ENCODE results near the gene CRABP1. TPM values are rescaled to one million over a fixed set of nuclear protein-coding genes. Genes with fewer than 3 reads are reported as not detected.

CRABP1 gene
- total and polyA plus RNA-seq, 2 experiments from 2014 or later = 8.7 to 28.2 TPM

DNA sequence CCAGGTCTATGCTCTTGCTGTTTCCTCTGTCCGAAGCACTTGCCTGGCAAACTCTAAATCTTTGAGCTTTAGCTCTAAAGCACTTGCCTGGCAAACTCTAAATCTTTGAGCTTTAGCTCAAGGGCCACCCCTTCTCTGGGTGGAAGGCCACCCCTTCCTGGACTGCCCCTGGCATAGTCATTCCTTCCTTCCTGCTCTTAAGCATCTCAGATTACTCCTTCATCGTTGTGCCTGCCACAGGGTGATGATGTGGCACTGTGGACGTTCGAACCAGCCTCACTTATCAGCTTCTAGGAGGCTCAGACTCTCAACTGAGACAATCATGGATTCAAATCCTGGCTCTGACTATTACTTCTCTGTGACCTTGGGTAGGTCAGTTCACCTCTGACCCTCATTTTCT lies 10.5 kb upstream of the CRABP1 start:
- TF ChIP-seq, protein P1, sequence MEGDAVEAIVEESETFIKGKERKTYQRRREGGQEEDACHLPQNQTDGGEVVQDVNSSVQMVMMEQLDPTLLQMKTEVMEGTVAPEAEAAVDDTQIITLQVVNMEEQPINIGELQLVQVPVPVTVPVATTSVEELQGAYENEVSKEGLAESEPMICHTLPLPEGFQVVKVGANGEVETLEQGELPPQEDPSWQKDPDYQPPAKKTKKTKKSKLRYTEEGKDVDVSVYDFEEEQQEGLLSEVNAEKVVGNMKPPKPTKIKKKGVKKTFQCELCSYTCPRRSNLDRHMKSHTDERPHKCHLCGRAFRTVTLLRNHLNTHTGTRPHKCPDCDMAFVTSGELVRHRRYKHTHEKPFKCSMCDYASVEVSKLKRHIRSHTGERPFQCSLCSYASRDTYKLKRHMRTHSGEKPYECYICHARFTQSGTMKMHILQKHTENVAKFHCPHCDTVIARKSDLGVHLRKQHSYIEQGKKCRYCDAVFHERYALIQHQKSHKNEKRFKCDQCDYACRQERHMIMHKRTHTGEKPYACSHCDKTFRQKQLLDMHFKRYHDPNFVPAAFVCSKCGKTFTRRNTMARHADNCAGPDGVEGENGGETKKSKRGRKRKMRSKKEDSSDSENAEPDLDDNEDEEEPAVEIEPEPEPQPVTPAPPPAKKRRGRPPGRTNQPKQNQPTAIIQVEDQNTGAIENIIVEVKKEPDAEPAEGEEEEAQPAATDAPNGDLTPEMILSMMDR (IDR thresholded peaks at IDR 0.05; ENCODE audit: low read depth, low read length) = no peak

DNA sequence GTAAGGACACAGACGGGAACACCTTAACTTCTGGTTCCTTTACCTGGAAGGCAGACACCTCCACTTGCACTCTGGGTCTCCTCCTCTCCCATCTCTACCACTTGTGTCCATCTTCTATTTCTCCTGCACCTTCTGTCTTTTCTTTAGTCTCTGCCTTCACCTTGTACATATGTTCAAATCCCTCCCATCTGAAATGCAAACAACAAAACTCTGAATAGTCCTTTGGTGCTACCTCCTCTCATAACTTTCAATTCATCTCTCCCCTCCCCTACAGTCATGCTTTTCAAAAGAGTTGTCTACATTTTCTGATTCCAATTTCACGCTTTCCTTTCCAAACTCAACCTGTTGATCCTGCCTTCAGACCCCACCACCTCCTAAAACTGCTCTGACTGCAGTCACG lies 5.3 kb upstream of the CRABP1 start:
- H3K4me1 ChIP-seq (ENCODE audit: low read depth) = no peaks in the 10 kb centered on the region
- H3K36me3 ChIP-seq = no peaks in the 10 kb centered on the region
- TF ChIP-seq, protein P1 (IDR thresholded peaks at IDR 0.05; ENCODE audit: low read depth, low read length) = no peak
- H3K27ac ChIP-seq = no peak overlapping the region
- H3K27me3 ChIP-seq = peaks cover 32% of the 10 kb centered on the region
- no peak for DNase-seq (ENCODE audit: low read depth in 1 of 2, low spot score in 1 of 2)
- H3K4me3 ChIP-seq = no peak overlapping the region
- H3K9me3 ChIP-seq (ENCODE audit: low read depth) = no peaks in the 10 kb centered on the region

More for the DNA sequence above, 10.5 kb upstream of the CRABP1 start:
- no peak for DNase-seq (ENCODE audit: low read depth in 1 of 2, low spot score in 1 of 2)
- H3K4me3 ChIP-seq = no peak overlapping the region
- H3K27ac ChIP-seq = no peak overlapping the region
- no peaks in the 10 kb centered on the region for H3K9me3 ChIP-seq (ENCODE audit: low read depth)
- H3K27me3 ChIP-seq = no peaks in the 10 kb centered on the region
- H3K4me1 ChIP-seq (ENCODE audit: low read depth) = no peaks in the 10 kb centered on the region
- H3K36me3 ChIP-seq = no peaks in the 10 kb centered on the region

DNA sequence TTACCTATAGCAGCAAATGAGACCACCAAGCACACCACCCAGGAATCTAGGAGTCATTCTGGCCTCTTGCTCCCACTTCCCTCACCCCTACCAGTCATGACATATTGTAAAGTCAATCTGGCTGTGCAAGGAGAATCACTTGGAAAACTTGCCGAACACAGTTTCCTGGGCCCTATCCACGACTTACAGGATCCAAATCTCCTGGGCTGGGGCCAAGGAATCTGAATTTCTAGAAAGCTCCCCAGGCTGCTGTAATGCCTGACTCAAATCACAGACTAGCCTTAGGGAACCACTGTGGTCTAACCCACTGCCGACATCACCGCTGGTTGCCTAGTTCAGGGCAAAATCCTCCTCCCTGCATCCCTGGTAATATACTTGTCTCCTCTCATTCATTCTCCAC lies 4.2 kb upstream of the CRABP1 start:
- Histone ChIP-seq H3K27me3 (peaks cover 44% of the 10 kb centered on the region), H3K9me3 (ENCODE audit: low read depth) (no peaks in the 10 kb centered on the region), H3K4me3 (no peak overlapping the region), H3K4me1 (ENCODE audit: low read depth) (no peaks in the 10 kb centered on the region), H3K27ac (no peak overlapping the region), H3K36me3 (no peaks in the 10 kb centered on the region)
- TF ChIP-seq, protein P1 (IDR thresholded peaks at IDR 0.05; ENCODE audit: low read depth, low read length) = no peak
- no peak for DNase-seq (ENCODE audit: low read depth in 1 of 2, low spot score in 1 of 2)

DNA sequence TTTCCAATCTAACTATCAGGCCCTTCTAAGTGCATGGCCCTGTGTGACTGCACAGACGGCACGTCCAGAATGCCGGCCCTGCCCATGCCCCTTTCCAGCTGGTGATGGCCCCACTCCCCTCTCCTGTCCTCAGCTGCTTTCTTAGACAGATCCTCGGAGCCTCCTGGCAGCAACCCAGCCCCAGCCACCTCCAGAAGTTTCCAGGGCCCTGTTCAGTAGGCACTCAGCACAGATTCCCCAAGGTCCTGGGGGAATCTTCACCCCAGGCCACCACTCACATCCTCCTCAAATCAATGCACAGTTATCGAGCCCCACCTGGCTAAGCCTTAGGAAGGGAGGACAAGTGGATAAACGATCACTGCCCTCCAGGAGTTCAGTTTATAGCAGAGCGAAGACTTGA lies 1.4 kb upstream of the CRABP1 start:
- no peaks in the 10 kb centered on the region for H3K36me3 ChIP-seq
- no peak overlapping the region for H3K27ac ChIP-seq
- H3K4me1 ChIP-seq (ENCODE audit: low read depth) = peaks cover 4% of the 10 kb centered on the region
- TF ChIP-seq, protein P1 (IDR thresholded peaks at IDR 0.05; ENCODE audit: low read depth, low read length) = no peak
- DNase-seq (ENCODE audit: low read depth in 1 of 2, low spot score in 1 of 2) = no peak
- H3K4me3 ChIP-seq = no peak overlapping the region
- H3K9me3 ChIP-seq (ENCODE audit: low read depth) = no peaks in the 10 kb centered on the region
- peaks cover 61% of the 10 kb centered on the region for H3K27me3 ChIP-seq

DNA sequence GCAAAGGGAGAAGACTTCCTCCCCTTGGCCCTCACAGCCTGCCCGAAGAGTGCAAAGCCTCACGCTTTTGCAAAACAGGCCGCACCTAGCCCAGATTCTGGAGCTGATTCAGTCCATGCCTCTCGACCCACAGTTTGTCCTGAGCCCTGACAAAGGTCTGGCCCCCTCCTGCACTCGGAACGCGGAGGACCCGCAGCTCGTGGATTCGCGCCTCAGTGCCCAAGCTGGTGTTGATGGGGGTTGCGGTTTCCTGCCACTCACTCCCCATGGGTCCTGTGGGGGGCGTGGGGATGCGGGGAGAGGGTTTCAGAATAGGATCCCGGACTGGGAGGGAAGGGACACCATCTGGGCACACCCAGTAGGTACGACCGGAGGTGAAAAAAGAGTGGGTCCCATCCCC lies 594 bp upstream of the CRABP1 start:
- no peak overlapping the region for H3K4me3 ChIP-seq
- H3K4me1 ChIP-seq (ENCODE audit: low read depth) = peaks cover 7% of the 10 kb centered on the region
- TF ChIP-seq, protein P1 (IDR thresholded peaks at IDR 0.05; ENCODE audit: low read depth, low read length) = no peak
- peaks cover 61% of the 10 kb centered on the region for H3K27me3 ChIP-seq
- no peaks in the 10 kb centered on the region for H3K9me3 ChIP-seq (ENCODE audit: low read depth)
- H3K27ac ChIP-seq = no peak overlapping the region
- no peaks in the 10 kb centered on the region for H3K36me3 ChIP-seq
- DNase-seq (ENCODE audit: low read depth in 1 of 2, low spot score in 1 of 2) = no peak

Data from cardiac muscle cell (in vitro differentiated cells and primary cell).